Measurements from ENCODE around the gene NPLOC4. TPM values are rescaled to one million over a fixed set of nuclear protein-coding genes. Genes with fewer than 3 reads are reported as not detected.

The NPLOC4 gene
- total RNA-seq, 1 donor from 2014 or later: 44.1 TPM

DNA sequence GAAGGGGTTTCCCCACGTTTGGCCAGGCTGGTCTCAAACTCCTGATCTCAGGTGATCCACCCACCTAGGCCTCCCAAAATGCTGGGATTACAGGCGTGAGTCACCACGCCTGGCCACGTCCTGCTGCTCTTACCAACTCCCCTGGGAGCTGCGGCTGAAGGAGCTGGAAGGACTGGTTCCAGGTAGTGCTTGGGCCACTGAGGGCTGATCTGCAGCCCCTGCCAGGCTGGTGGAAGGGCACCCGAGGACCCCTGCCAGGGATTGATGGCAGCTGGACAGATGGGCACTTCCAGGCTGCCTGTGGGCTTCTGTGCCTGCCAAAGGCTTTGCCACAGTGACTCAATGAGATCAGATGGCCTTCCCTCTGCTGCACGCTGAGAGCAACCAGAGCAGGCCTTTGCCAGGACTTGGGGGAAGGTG is 27.1 kb upstream of the NPLOC4 start:
- Mint-ChIP-seq H3K27me3 (ENCODE audit: insufficient read depth, low read depth) (peaks cover 3% of the 10 kb centered on the region), H3K4me3 (peak overlapping the region; percentile 60), H3K9me3 (no peaks in the 10 kb centered on the region), H3K4me1 (peaks cover 21% of the 10 kb centered on the region), H3K27ac (no peak overlapping the region), H3K36me3 (peaks cover 6% of the 10 kb centered on the region)
- TF ChIP-seq EZH2phosphoT487 (IDR thresholded peaks at IDR 0.05) (no peak), EZH2 (IDR thresholded peaks at IDR 0.05) (no peak)
- TF ChIP-seq, protein P1, sequence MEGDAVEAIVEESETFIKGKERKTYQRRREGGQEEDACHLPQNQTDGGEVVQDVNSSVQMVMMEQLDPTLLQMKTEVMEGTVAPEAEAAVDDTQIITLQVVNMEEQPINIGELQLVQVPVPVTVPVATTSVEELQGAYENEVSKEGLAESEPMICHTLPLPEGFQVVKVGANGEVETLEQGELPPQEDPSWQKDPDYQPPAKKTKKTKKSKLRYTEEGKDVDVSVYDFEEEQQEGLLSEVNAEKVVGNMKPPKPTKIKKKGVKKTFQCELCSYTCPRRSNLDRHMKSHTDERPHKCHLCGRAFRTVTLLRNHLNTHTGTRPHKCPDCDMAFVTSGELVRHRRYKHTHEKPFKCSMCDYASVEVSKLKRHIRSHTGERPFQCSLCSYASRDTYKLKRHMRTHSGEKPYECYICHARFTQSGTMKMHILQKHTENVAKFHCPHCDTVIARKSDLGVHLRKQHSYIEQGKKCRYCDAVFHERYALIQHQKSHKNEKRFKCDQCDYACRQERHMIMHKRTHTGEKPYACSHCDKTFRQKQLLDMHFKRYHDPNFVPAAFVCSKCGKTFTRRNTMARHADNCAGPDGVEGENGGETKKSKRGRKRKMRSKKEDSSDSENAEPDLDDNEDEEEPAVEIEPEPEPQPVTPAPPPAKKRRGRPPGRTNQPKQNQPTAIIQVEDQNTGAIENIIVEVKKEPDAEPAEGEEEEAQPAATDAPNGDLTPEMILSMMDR (IDR thresholded peaks at IDR 0.05): no peak
- H4K20me1 ChIP-seq (ENCODE audit: low read depth): peaks cover 3% of the 10 kb centered on the region
- H3K27ac ChIP-seq: no peak overlapping the region
- H3K4me3 ChIP-seq: no peak overlapping the region
- H3K9me3 ChIP-seq (ENCODE audit: low read depth): no peaks in the 10 kb centered on the region
- H3K4me1 ChIP-seq: peaks cover 13% of the 10 kb centered on the region
- H3K9ac ChIP-seq: no peak overlapping the region
- no peak overlapping the region for H3K4me2 ChIP-seq
- H3K36me3 ChIP-seq: peaks cover 6% of the 10 kb centered on the region
- no peak overlapping the region for H2AFZ ChIP-seq (replicated peaks)
- DNase-seq (ENCODE audit: low spot score): no peak
- H3F3A ChIP-seq (ENCODE audit: low read depth): peaks cover 17% of the 10 kb centered on the region
- H3K27me3 ChIP-seq: no peaks in the 10 kb centered on the region
- peaks cover 37% of the 10 kb centered on the region for H3K79me2 ChIP-seq (ENCODE audit: low read depth)

DNA sequence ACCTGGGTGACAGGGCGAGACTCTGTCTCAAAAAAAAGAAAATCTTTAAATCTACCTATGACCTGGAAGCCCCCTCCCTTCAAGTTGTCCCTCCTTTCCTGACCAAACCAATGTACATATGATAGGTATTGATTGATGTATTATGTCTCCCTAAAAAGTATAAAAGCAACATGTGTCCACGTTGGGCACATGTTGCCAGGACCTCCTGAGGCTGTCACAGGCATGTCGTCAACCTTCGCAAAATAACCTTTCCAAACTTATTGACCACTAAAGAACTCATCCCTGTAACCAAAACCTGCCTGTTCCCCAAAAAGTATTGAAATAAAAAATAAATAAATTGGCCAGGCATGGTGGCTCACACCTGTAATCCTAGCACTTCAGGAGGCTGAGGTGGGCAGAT is 25.1 kb upstream of the NPLOC4 start:
- Histone ChIP-seq H3K36me3 (no peaks in the 10 kb centered on the region), H3K27me3 (no peaks in the 10 kb centered on the region), H3F3A (ENCODE audit: low read depth) (peaks cover 9% of the 10 kb centered on the region), H4K20me1 (ENCODE audit: low read depth) (no peaks in the 10 kb centered on the region), H2AFZ (replicated peaks) (no peak overlapping the region), H3K9me3 (ENCODE audit: low read depth) (no peaks in the 10 kb centered on the region), H3K4me3 (no peak overlapping the region), H3K4me1 (peaks cover 3% of the 10 kb centered on the region), H3K79me2 (ENCODE audit: low read depth) (peaks cover 17% of the 10 kb centered on the region), H3K4me2 (no peak overlapping the region), H3K9ac (no peak overlapping the region), H3K27ac (no peak overlapping the region)
- H3K27me3 Mint-ChIP-seq (ENCODE audit: insufficient read depth, low read depth): no peaks in the 10 kb centered on the region
- peaks cover 9% of the 10 kb centered on the region for H3K4me1 Mint-ChIP-seq
- no peaks in the 10 kb centered on the region for H3K9me3 Mint-ChIP-seq
- no peak for DNase-seq (ENCODE audit: low spot score)
- H3K4me3 Mint-ChIP-seq: no peak overlapping the region
- TF ChIP-seq EZH2 (IDR thresholded peaks at IDR 0.05): no peak
- TF ChIP-seq, protein P1 (IDR thresholded peaks at IDR 0.05): no peak
- no peak for TF ChIP-seq EZH2phosphoT487 (IDR thresholded peaks at IDR 0.05)
- H3K36me3 Mint-ChIP-seq: no peaks in the 10 kb centered on the region
- no peak overlapping the region for H3K27ac Mint-ChIP-seq

DNA sequence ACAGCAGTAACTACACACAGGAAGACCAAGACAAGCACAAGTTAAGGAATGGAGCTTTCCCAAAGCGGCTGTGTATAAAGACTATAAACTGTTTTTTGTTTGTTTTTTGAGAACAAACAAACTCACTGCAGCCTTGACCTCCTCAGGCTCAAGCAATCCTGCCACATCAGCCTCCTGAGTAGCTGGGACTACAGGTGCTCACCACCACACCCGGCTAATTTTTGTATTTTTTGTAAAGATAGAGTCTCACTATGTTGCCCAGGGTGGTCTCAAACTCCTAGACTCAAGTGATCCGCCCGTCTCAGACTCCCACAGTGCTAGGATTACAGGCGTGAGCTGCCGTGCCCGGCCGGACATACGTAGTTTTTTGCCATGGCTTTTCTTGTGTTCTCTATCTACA is 23.5 kb upstream of the NPLOC4 start:
- no peak overlapping the region for H2AFZ ChIP-seq (replicated peaks)
- peaks cover under 1% of the 10 kb centered on the region for H3K4me1 ChIP-seq
- peaks cover 4% of the 10 kb centered on the region for H3K4me1 Mint-ChIP-seq
- H3F3A ChIP-seq (ENCODE audit: low read depth): peaks cover under 1% of the 10 kb centered on the region
- no peaks in the 10 kb centered on the region for H3K9me3 Mint-ChIP-seq
- no peak overlapping the region for H3K4me3 Mint-ChIP-seq
- H3K79me2 ChIP-seq (ENCODE audit: low read depth): peaks cover 7% of the 10 kb centered on the region
- no peaks in the 10 kb centered on the region for H4K20me1 ChIP-seq (ENCODE audit: low read depth)
- DNase-seq (ENCODE audit: low spot score): no peak
- H3K27me3 Mint-ChIP-seq (ENCODE audit: insufficient read depth, low read depth): no peaks in the 10 kb centered on the region
- TF ChIP-seq, protein P1 (IDR thresholded peaks at IDR 0.05): no peak
- TF ChIP-seq EZH2phosphoT487 (IDR thresholded peaks at IDR 0.05): no peak
- TF ChIP-seq EZH2 (IDR thresholded peaks at IDR 0.05): no peak
- no peaks in the 10 kb centered on the region for H3K9me3 ChIP-seq (ENCODE audit: low read depth)
- H3K27ac ChIP-seq: no peak overlapping the region
- no peaks in the 10 kb centered on the region for H3K36me3 Mint-ChIP-seq
- no peaks in the 10 kb centered on the region for H3K36me3 ChIP-seq
- H3K4me2 ChIP-seq: no peak overlapping the region
- no peaks in the 10 kb centered on the region for H3K27me3 ChIP-seq
- no peak overlapping the region for H3K9ac ChIP-seq
- no peak overlapping the region for H3K4me3 ChIP-seq
- H3K27ac Mint-ChIP-seq: no peak overlapping the region

All from neural progenitor cell (in vitro differentiated cells).